Chondrocyte (in vitro differentiated cells): Measurements from ENCODE around the gene PLPP3. TPM values are rescaled to one million over a fixed set of nuclear protein-coding genes. Genes with fewer than 3 reads are reported as not detected.
A peak's percentile ranks its signal among the peaks of the same experiment; 100 is the strongest.

Experiments
- DNase-seq: peaks from one replicate; pipeline ENCODE4 v3.0.0; 2021; ENCODE audit warnings: mixed read lengths, low spot score
- H3K27ac Mint-ChIP-seq: one replicate; pipeline ENCODE4 v1.8.0; 2021; ENCODE audit warnings: mild to moderate bottlenecking, moderate library complexity, mixed read lengths; ENCODE audit not compliant: unreplicated experiment
- H3K27me3 Mint-ChIP-seq: 2 replicates; pipeline ENCODE4 v1.8.0; 2021; ENCODE audit warnings: low read depth, mixed read lengths
- H3K36me3 Mint-ChIP-seq: 2 replicates; pipeline ENCODE4 v1.8.0; 2021; ENCODE audit warnings: low read depth, mixed read lengths
- H3K4me1 Mint-ChIP-seq: 2 replicates; pipeline ENCODE4 v1.8.0; 2021; ENCODE audit warnings: low read depth, mild to moderate bottlenecking, mixed read lengths
- H3K4me3 Mint-ChIP-seq: one replicate; pipeline ENCODE4 v1.8.0; 2021; ENCODE audit warnings: mild to moderate bottlenecking, moderate library complexity, mixed read lengths; ENCODE audit not compliant: unreplicated experiment
- H3K9me3 Mint-ChIP-seq: 2 replicates; pipeline ENCODE4 v1.8.0; 2021; ENCODE audit warnings: low read depth, mixed read lengths
- total RNA-seq: library from RNA; stranded (reverse); gene quantifications from 3 replicates; pipeline ENCODE4 v1.2.1, GENCODE V29; 2021
- TF ChIP-seq, protein P1 (sequence below): fragments of 200-600 bp; sonication (generic); IDR thresholded peaks from 2 replicates; pipeline ENCODE4 v1.5.0; 2021; ENCODE audit warnings: antibody characterized with exemption, mild to moderate bottlenecking, moderate library complexity

The PLPP3 gene
- total RNA-seq, 1 donor from 2014 or later = 20.5 TPM

GRCh38 chr1:56524263-56524662 is 55.1 kb downstream of the PLPP3 start:
- TF ChIP-seq, protein P1, sequence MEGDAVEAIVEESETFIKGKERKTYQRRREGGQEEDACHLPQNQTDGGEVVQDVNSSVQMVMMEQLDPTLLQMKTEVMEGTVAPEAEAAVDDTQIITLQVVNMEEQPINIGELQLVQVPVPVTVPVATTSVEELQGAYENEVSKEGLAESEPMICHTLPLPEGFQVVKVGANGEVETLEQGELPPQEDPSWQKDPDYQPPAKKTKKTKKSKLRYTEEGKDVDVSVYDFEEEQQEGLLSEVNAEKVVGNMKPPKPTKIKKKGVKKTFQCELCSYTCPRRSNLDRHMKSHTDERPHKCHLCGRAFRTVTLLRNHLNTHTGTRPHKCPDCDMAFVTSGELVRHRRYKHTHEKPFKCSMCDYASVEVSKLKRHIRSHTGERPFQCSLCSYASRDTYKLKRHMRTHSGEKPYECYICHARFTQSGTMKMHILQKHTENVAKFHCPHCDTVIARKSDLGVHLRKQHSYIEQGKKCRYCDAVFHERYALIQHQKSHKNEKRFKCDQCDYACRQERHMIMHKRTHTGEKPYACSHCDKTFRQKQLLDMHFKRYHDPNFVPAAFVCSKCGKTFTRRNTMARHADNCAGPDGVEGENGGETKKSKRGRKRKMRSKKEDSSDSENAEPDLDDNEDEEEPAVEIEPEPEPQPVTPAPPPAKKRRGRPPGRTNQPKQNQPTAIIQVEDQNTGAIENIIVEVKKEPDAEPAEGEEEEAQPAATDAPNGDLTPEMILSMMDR = no peak
- Mint-ChIP-seq H3K4me3 (no peak overlapping the region), H3K36me3 (peaks cover 15% of the 10 kb centered on the region), H3K9me3 (no peaks in the 10 kb centered on the region), H3K4me1 (peaks cover 30% of the 10 kb centered on the region), H3K27ac (no peak overlapping the region), H3K27me3 (no peaks in the 10 kb centered on the region)
- DNase-seq = no peak

DNA sequence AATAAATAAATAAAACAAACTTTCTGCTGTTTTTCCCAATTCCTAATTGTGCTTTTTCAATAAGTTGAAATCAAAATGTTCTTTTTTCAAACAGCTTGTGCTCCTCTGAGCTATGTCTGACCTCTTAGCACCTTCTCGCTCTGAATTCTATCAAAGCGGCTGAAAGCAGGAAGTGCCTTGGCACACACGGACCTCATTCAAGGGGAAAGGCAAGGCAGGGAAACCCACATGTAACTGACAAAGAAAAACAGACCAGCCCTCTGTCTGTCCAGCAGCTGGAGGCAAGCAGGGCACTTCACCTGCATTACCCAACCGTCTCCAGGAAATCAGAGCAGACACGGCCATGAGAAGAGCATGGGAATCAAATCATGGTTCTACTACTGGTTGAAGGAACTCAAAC is 56.7 kb downstream of the PLPP3 start:
- TF ChIP-seq, protein P1 = no peak
- Mint-ChIP-seq H3K36me3 (peaks cover 19% of the 10 kb centered on the region), H3K27ac (no peak overlapping the region), H3K27me3 (no peaks in the 10 kb centered on the region), H3K4me3 (no peak overlapping the region), H3K9me3 (no peaks in the 10 kb centered on the region), H3K4me1 (peaks cover 15% of the 10 kb centered on the region)
- no peak for DNase-seq

GRCh38 chr1:56520016-56520601 is 59.3 kb downstream of the PLPP3 start:
- H3K9me3 Mint-ChIP-seq = no peaks in the 10 kb centered on the region
- no peak overlapping the region for H3K4me3 Mint-ChIP-seq
- peaks cover 10% of the 10 kb centered on the region for H3K4me1 Mint-ChIP-seq
- H3K27me3 Mint-ChIP-seq = no peaks in the 10 kb centered on the region
- TF ChIP-seq, protein P1 = no peak
- no peak for DNase-seq
- peaks cover 28% of the 10 kb centered on the region for H3K36me3 Mint-ChIP-seq
- no peak overlapping the region for H3K27ac Mint-ChIP-seq

GRCh38 chr1:56517404-56518130 is 61.8 kb downstream of the PLPP3 start:
- Mint-ChIP-seq H3K4me1 (peaks cover 6% of the 10 kb centered on the region), H3K4me3 (no peak overlapping the region), H3K9me3 (no peaks in the 10 kb centered on the region), H3K27me3 (no peaks in the 10 kb centered on the region), H3K27ac (no peak overlapping the region), H3K36me3 (peaks cover 30% of the 10 kb centered on the region)
- DNase-seq = no peak
- TF ChIP-seq, protein P1 = no peak

GRCh38 chr1:56516539-56517252 is 62.7 kb downstream of the PLPP3 start:
- H3K4me3 Mint-ChIP-seq = no peak overlapping the region

More at GRCh38 chr1:56516539-56517252, 62.7 kb downstream of the PLPP3 start:
- Mint-ChIP-seq H3K27ac (peak overlapping the region; percentile 29), H3K27me3 (no peaks in the 10 kb centered on the region), H3K4me1 (peaks cover 6% of the 10 kb centered on the region), H3K36me3 (peaks cover 31% of the 10 kb centered on the region), H3K9me3 (no peaks in the 10 kb centered on the region)
- no peak for DNase-seq
- TF ChIP-seq, protein P1 = no peak
